SJCRH30 (cell line): ENCODE measurements around the gene TYROBP. TPM values are rescaled to one million over a fixed set of nuclear protein-coding genes. Genes with fewer than 3 reads are reported as not detected.
A peak's percentile ranks its signal among the peaks of the same experiment; 100 is the strongest.
"Not testable (repeated sequence)": the region's sequence is repeated elsewhere in the genome, so short reads cannot be mapped to it uniquely, and the experiment has no call there.

Experiments
- DNase-seq, 2 experiments: peaks; one replicate each; pipeline ENCODE4 v3.0.0-alpha.2; 2015 to 2020
- H3K27ac ChIP-seq: fragments of 250-450 bp; sonication (Bioruptor Pico); 2 replicates; pipeline ENCODE4 v1.5.1; 2020; ENCODE audit warnings: mild to moderate bottlenecking, moderate library complexity
- H3K27me3 ChIP-seq: fragments of 250-450 bp; sonication (Bioruptor Pico); 2 replicates; pipeline ENCODE4 v1.5.1; 2020; ENCODE audit warnings: mild to moderate bottlenecking, moderate library complexity
- H3K36me3 ChIP-seq: fragments of 250-450 bp; sonication (Bioruptor Pico); 2 replicates; pipeline ENCODE4 v1.5.1; 2020; ENCODE audit warnings: mild to moderate bottlenecking, moderate library complexity
- H3K4me1 ChIP-seq: fragments of 250-450 bp; sonication (Bioruptor Pico); 2 replicates; pipeline ENCODE4 v1.5.1; 2020; ENCODE audit warnings: mild to moderate bottlenecking, moderate library complexity
- H3K4me3 ChIP-seq: fragments of 250-450 bp; sonication (Bioruptor Pico); 2 replicates; pipeline ENCODE4 v1.5.1; 2020; ENCODE audit warnings: mild to moderate bottlenecking, moderate library complexity
- H3K9me3 ChIP-seq: fragments of 250-450 bp; sonication (Bioruptor Pico); replicated peaks from 2 replicates; pipeline ENCODE4 v1.5.1; 2020; ENCODE audit warnings: mild to moderate bottlenecking, moderate library complexity
- total RNA-seq: library from RNA; depleted of rRNA; stranded (reverse); fragments of >200 nt; shearing (Covaris generic); gene quantifications from 2 replicates; pipeline ENCODE4 v1.2.3, GENCODE V29; 2014

The TYROBP gene
- total RNA-seq, 1 experiment from 2014 or later: not detected

DNA sequence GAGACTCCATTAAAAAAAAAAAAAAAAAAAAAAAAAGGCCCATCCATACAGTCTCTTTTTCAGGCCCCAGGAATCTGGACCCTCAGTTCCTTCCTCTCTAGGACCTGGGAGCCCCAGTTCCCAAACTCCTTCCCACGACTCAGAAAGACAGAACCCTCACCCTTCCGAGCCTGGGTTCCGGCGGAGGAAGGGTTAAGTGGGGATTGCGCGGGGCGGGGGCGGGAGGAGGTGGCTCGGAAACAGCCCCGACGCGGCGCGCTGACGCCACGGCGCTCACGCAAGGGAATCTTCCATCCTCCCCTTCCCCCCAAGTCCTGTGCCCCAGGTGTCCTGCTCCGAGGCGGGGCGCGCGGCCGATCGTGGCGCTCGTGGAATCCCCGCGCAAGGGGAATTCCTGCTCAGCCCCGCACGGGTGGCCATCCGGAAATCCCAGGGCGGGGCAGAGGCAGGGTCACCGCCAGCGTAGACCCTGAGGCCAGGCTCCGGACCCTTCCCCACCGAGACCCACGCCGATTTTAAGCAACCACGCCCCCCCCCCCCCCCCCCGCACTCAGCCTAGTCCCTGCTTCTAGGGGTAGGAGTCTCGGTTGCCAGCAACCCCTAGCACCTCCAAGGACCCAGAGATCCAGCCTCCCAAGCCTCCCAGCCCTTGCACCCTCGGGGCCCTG, 8.4 kb downstream of the TYROBP start:
- peak; percentile 81 to 89 for DNase-seq
- no peak overlapping the region; the same call in 1 of the 2 replicates for H3K27ac ChIP-seq

DNA sequence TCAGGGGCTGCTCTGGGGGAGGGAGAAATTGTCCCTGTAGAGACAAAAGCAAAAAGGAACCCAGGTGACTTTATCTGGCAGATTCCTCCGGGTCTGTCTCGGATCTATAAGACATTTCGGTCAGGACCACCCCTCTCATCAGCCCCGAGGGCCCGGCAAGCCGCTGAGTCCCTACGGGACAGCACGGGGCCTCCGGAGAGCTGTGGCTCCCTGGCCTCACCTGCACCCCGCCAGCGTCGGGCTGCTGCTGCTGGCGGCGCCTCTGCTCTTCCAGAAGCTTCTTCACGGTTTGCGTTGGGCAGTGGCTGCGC, 9.6 kb downstream of the TYROBP start:
- Histone ChIP-seq H3K36me3 (peaks cover 16% of the 10 kb centered on the region), H3K27me3 (no peaks in the 10 kb centered on the region), H3K4me3 (no peak overlapping the region), H3K9me3 (no peaks in the 10 kb centered on the region), H3K4me1 (peaks cover 14% of the 10 kb centered on the region; the same call in 1 of the 2 replicates), H3K27ac (no peak overlapping the region)
- DNase-seq: no peak

More for the DNA sequence above, 8.4 kb downstream of the TYROBP start:
- Histone ChIP-seq H3K27me3 (no peaks in the 10 kb centered on the region), H3K4me3 (peak overlapping the region; percentile 87), H3K4me1 (peaks cover 14% of the 10 kb centered on the region; the same call in 1 of the 2 replicates), H3K9me3 (no peaks in the 10 kb centered on the region), H3K36me3 (peaks cover 12% of the 10 kb centered on the region)

DNA sequence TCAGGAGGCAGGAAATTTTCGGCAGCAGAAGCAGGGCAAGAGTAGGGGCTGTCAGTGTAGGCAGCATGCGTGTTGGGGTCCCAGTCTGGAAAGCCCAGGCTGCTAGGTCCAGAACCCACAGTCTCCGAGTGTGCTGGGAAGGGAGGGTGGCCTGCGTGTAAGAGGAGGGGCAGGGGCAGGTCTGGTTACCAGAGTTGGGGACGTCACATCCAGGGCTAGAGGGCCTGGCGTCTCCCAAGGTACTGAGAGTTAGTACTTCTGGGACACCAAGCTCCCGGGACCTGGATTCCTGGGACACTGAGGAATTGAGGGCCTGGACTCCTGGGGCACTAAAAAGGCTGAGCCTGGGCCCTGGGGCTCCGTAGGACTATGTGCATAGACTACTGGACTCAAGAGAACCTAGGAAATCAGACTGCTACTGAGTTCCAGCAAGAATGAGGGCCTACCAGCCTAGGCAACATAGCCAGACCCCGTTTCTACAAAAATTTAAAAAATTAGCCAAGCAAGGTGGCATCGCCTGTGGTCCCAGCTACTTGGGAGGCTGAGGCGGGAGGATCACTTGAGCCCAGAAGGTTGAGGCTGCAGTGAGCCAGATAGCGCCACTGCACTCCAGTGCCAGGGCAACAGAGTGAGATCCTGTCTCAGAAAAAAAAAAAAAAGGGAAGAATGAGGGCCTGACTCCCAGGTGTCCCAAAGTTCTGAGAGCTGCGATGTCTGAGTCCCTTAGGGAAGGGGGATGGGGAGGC, 10.2 kb downstream of the TYROBP start:
- Histone ChIP-seq H3K36me3 (peaks cover 16% of the 10 kb centered on the region), H3K9me3 (no peaks in the 10 kb centered on the region), H3K4me3 (no peak overlapping the region), H3K27me3 (no peaks in the 10 kb centered on the region), H3K4me1 (peaks cover 11% of the 10 kb centered on the region; the same call in 1 of the 2 replicates), H3K27ac (no peak overlapping the region)
- DNase-seq: no peak

DNA sequence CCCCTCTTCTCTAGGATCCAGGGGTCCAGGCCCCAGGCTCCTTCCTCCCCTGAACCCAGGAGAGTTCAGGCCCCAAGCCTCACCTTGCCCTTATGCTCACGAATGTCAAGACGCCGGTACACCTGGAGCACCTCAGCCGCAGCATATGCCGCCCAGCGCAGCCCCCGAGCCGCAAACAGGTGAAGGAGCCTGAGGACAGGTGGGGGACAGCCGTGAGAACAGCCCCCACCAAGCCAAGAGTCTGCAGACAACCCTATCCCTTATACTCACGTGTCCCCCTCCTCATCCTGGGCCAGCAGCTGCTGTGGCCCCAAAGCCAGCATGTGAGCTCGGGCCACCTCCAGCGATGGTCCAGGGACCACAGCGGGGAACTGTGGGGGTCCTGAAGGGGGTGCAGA, 11.5 kb downstream of the TYROBP start:
- Histone ChIP-seq H3K4me1 (peaks cover 8% of the 10 kb centered on the region; the same call in 1 of the 2 replicates), H3K9me3 (no peaks in the 10 kb centered on the region), H3K4me3 (no peak overlapping the region), H3K36me3 (peaks cover 20% of the 10 kb centered on the region), H3K27ac (no peak overlapping the region), H3K27me3 (no peaks in the 10 kb centered on the region)
- DNase-seq: no peak

DNA sequence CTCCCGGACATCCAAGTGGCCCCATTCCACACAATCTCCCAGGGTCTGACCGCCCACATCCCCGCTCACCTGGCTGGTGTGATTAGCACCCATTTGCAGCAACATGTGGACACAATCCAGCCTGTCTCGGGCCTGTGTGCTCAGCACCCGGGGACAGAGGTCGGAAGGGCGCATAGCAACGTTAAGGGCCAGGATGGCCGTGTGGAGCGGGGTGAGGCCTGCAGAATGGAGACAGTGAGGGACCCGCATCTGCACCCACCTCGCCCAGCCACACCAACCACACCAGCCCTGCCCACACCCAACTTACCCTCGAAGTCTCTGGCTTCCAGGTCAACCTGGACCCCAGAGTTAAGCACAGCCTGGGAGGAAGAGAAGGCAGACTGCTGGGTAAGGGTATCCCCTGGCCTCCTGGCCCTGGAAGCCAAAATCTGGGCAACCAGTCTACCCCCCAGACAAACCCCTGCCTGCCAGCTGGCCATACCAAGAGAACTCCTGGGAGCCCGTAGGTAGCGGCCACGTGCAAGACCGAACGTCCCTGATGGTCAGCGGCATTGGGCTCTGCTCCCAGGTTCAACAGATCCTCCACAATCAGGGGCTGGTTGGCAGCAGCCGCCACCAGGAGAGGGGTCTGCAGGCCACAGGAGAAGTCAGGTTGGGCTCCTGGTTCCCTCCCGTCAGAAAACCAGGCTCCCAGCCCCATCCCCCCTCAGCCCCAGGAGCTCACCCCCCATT, 12.0 kb downstream of the TYROBP start:
- Histone ChIP-seq H3K27ac (no peak overlapping the region), H3K36me3 (peaks cover 20% of the 10 kb centered on the region), H3K27me3 (no peaks in the 10 kb centered on the region), H3K4me1 (peaks cover 2% of the 10 kb centered on the region; the same call in 1 of the 2 replicates), H3K4me3 (no peak overlapping the region), H3K9me3 (no peaks in the 10 kb centered on the region)
- DNase-seq: no peak

DNA sequence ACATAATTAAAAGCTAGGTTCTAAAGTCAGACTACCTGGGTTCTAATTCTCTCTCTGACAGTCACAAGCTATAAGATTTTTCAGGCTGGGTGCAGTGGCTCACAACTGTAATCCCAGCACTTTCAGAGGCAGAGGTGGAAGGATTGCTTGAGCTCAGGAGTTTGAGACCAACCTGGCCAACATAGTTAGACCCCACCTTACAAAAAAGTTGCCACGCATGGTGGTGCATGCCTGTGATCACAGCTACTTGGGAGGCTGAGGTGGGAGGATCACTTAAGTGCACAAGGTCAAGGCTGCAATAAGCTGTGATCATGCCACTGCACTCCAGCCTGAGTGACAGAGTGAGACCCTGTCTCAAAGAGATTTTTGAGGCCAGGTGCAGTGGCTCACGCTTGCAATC, 13.8 kb downstream of the TYROBP start:
- H3K9me3 ChIP-seq: no peaks in the 10 kb centered on the region
- H3K36me3 ChIP-seq: peaks cover 24% of the 10 kb centered on the region
- H3K4me1 ChIP-seq: no peaks in the 10 kb centered on the region
- no peak overlapping the region for H3K4me3 ChIP-seq
- DNase-seq: no peak
- H3K27me3 ChIP-seq: no peaks in the 10 kb centered on the region
- H3K27ac ChIP-seq: no peak overlapping the region

DNA sequence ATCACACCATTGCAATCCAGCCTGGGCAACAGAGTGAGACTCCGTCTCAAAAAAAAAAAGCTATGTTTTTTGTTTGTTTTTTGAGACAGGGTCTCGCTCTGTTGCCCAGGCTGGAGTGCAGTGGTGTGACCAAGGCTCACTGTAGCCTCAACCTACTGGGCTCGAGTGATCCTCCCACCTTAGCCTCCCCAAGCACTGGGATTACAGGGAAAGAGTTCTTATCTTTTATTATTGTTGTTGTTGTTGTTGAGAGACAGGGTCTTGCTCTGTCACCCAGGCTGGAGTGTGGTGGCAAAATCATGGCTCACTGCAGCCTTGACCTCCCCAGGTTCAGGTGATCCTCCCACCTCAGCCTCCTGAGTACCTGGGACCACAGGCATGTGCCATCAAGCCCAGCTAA, 16.3 kb downstream of the TYROBP start:
- peaks cover 35% of the 10 kb centered on the region for H3K36me3 ChIP-seq
- not testable (repeated sequence) for DNase-seq, H3K27ac ChIP-seq, H3K27me3 ChIP-seq, H3K4me1 ChIP-seq, H3K9me3 ChIP-seq, H3K4me3 ChIP-seq

DNA sequence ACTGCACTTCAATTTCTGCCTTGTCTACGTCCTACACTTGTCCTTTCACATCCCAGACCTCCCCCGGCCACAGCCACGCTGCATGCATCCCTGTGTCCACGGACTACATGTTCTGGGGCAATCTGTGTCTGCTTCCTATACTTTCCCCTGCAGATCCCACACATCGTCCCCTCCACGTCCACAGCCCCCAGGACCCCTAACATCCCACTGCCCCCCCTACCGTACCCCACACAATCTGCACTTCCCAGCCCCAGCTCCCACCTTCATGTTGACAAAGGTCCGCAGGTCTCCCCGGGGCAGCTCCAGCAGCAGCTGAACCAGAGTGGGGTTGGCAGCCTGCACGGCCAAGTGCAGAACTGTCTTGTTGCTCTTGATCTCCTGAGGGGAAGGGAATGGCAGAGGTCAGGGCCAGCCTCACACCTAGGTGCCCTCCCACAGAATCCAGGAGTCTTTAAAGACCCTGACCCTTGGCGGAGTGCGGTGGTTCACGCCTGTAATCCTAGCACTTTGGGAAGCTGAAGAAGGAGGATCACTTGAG, 17.9 kb downstream of the TYROBP start:
- Histone ChIP-seq H3K9me3 (no peaks in the 10 kb centered on the region), H3K4me1 (no peaks in the 10 kb centered on the region), H3K27ac (no peak overlapping the region), H3K4me3 (no peak overlapping the region), H3K36me3 (peaks cover 27% of the 10 kb centered on the region; the same call in 1 of the 2 replicates), H3K27me3 (no peaks in the 10 kb centered on the region)
- no peak for DNase-seq

DNA sequence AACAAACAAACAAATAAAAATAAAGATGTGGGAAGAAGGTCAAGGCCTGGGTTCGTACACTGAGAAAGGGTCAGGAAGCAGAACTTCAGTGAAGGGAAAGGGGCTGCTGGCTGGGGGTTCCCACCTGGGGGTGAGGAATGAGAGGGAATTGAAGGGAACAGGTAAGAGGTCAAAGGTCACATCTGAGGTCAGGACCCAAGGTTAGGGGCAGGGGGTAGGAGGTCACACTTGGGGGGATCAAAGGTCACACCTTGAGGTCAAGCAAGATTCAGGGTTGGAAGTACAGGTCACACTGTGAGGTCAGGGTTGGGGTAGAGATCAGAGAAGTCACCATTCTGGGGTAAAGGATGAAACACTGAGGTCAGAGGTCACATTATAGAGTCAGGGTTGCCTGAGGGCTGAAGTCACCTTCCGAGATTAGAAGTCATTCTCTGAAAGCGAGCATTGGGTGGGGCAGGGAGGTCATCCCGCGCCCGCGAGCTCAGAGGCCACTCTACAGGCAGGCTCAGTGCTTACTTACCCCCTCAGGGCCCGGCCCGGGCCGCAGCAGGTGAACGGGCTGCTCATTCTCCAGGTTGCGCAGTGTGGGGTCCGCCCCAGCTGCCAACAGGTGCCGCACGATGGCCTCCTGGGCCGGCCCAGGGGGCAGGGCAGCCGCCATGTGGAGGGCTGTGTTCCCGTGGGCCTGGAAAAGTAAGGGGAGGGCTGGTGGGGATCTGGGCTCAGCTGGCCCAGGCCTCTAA, 18.6 kb downstream of the TYROBP start:
- Histone ChIP-seq H3K4me1 (no peaks in the 10 kb centered on the region), H3K36me3 (peaks cover 27% of the 10 kb centered on the region; the same call in 1 of the 2 replicates), H3K27ac (no peak overlapping the region), H3K9me3 (no peaks in the 10 kb centered on the region), H3K27me3 (no peaks in the 10 kb centered on the region), H3K4me3 (no peak overlapping the region)
- DNase-seq: no peak

DNA sequence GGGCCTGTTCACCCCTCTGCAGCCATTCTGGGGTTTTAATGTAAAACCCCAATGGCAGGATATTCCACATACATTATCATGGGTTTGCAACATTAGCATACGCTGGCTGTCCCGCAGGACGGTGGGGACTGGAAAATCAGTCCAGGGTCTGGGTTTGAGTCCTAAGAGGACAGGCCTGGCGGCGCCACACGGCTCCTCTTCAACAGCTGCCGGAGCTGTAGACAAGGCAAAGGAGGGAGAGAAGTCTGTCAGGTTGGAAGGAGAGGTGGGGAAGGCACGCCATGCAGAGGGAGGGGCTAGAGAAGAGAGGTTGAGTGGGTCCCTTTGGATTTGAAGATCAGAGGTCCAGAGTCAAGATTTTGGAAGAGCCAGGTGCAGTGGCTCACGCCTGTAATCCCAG, 19.7 kb downstream of the TYROBP start:
- Histone ChIP-seq H3K4me1 (no peaks in the 10 kb centered on the region), H3K27me3 (no peaks in the 10 kb centered on the region), H3K27ac (no peak overlapping the region), H3K9me3 (no peaks in the 10 kb centered on the region), H3K36me3 (peaks cover 23% of the 10 kb centered on the region; the same call in 1 of the 2 replicates), H3K4me3 (no peak overlapping the region)
- no peak for DNase-seq

DNA sequence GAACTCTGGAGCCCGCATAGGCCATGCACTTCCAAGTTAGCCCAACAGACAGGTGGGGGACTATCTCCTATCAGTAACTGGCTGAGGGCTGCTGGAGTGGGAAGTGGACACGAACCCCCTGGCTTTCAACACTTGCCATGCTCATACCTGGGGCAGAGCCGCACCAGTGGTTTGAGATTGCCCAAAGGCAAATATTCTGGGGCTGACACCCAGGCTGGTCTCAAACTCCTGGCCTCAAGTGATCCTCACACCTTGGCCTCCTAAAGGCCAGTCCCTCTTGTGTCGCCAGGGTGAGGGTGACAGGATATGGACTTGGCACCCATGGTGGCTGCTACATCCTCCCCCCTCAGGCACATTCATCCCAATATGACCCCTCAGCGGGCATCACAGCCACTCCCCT, 20.9 kb downstream of the TYROBP start:
- no peak for DNase-seq
- no peak overlapping the region for H3K27ac ChIP-seq
- no peak overlapping the region for H3K4me3 ChIP-seq
- no peaks in the 10 kb centered on the region for H3K4me1 ChIP-seq
- H3K36me3 ChIP-seq: peaks cover 19% of the 10 kb centered on the region; the same call in 1 of the 2 replicates
- no peaks in the 10 kb centered on the region for H3K9me3 ChIP-seq
- no peaks in the 10 kb centered on the region for H3K27me3 ChIP-seq

DNA sequence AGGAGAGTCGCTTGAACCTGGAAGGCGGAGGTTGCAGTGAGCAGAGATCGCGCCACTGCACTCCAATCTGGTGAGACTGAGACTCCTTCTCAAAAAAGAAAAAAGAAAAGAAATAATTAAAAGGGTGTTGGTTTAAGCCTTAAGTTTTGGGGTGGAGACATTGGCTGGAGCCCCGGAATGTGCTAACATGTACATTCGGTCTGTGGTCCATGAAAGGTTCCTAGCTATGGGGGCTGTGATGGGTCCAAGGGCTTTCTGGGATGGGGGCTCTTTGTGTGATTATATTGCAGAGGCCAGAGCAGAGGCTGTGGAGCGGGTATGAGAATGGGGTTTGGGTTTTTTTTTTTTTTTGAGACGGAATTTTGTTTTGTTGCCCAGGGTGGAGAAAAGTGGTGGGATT, 22.2 kb downstream of the TYROBP start:
- Histone ChIP-seq H3K4me1 (no peaks in the 10 kb centered on the region), H3K9me3 (no peaks in the 10 kb centered on the region), H3K36me3 (peaks cover 19% of the 10 kb centered on the region; the same call in 1 of the 2 replicates), H3K4me3 (no peak overlapping the region), H3K27ac (no peak overlapping the region), H3K27me3 (no peaks in the 10 kb centered on the region)
- DNase-seq: no peak

DNA sequence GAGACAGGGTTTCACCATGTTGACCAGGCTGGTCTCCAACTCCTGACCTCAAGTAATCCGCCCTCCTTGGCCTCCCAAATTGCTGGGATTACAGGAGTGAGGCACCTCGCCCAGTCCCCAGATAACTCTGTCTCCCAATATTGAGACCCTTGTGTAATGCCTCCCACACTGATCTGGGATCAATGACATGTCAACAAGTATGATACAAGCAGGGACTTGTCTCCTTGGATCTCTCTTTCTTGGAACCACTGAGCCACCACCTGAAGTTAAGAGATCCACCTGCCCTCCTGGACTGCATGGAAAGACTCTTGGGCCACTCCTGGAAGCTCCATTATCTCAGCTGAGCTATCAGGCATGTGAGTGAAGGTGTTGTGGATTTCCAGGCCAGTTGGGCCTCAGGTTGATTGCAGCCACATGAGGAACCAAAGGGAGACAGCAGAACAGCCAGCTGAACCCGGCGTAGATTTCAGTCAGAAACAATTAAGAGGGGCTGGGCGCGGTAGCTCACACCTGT, 22.8 kb downstream of the TYROBP start:
- no peak overlapping the region for H3K27ac ChIP-seq
- DNase-seq: no peak
- H3K27me3 ChIP-seq: no peaks in the 10 kb centered on the region

DNA sequence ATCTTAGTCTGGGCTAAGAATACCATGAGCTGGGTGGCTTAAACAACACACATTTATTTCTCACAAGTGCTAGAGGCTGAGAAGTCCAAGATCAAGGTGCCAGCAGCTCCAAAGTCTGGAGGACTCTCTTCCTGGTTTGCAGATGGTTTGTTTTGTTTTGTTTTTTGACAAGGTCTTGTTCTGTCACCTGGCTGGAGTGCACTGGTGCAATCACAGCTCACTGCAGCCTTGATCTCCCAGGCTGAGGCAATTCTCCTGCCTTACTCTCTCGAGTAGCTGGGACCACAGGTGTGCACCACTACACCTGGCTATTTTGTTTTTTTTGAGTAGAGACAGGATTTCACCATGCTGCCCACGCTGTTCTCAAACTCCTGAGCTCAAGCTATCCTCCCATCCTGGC, 24.2 kb downstream of the TYROBP start:
- Histone ChIP-seq H3K36me3 (peaks cover 13% of the 10 kb centered on the region; the same call in 1 of the 2 replicates), H3K9me3 (no peaks in the 10 kb centered on the region), H3K4me1 (no peaks in the 10 kb centered on the region), H3K4me3 (no peak overlapping the region), H3K27ac (no peak overlapping the region), H3K27me3 (no peaks in the 10 kb centered on the region)
- DNase-seq: no peak

More for the DNA sequence above, 22.8 kb downstream of the TYROBP start:
- no peaks in the 10 kb centered on the region for H3K4me1 ChIP-seq
- H3K4me3 ChIP-seq: no peak overlapping the region
- H3K9me3 ChIP-seq: no peaks in the 10 kb centered on the region
- peaks cover 17% of the 10 kb centered on the region; the same call in 1 of the 2 replicates for H3K36me3 ChIP-seq
